CD14-positive monocyte (primary cell): Measurements from ENCODE around the gene ASPHD2. TPM values are rescaled to one million over a fixed set of nuclear protein-coding genes. Genes with fewer than 3 reads are reported as not detected.

ENCODE experiments used
- DNase-seq, 3 donors: peaks; one replicate each; pipeline ENCODE4 v3.0.0-alpha.2; 2011 to 2022
- H2AFZ ChIP-seq: 2 replicates; pipeline ENCODE4 v1.6.0; 2012; ENCODE audit warnings: mild to moderate bottlenecking, low read depth, low read length, inconsistent platforms; ENCODE audit not compliant: insufficient read depth, poor library complexity, severe bottlenecking
- H3K27ac ChIP-seq, 2 donors: 1 replicate in 1 of 2; 2 replicates in 1 of 2; pipeline ENCODE4 v1.5.1; 2012 to 2013; ENCODE audit warnings: low read length in 2 of 2, control low read depth in 1 of 2, inconsistent platforms in 1 of 2, low read depth in 1 of 2, mild to moderate bottlenecking in 1 of 2
- H3K27me3 ChIP-seq, 2 donors: one replicate each; pipeline versions ENCODE4 v1.6.0 to v1.6.1; 2011 to 2013; ENCODE audit warnings: low read length in 2 of 2; ENCODE audit not compliant: control insufficient read depth in 2 of 2, insufficient read depth in 2 of 2
- H3K36me3 ChIP-seq, 2 donors: replicated peaks in 1 of 2; 1 replicate in 1 of 2; 2 replicates in 1 of 2; pipeline versions ENCODE4 v1.5.1 to v1.6.1; 2012 to 2013; ENCODE audit warnings: low read length in 2 of 2, control low read depth in 1 of 2, inconsistent platforms in 1 of 2, mild to moderate bottlenecking in 1 of 2; ENCODE audit not compliant: insufficient read depth in 2 of 2, control insufficient read depth in 1 of 2
- H3K4me1 ChIP-seq, 2 donors: 1 replicate in 1 of 2; 2 replicates in 1 of 2; pipeline versions ENCODE4 v1.5.1 to v1.6.1; 2012 to 2013; ENCODE audit warnings: low read length in 2 of 2, control low read depth in 1 of 2, inconsistent platforms in 1 of 2, mild to moderate bottlenecking in 1 of 2, moderate library complexity in 1 of 2; ENCODE audit not compliant: insufficient read depth in 2 of 2, control insufficient read depth in 1 of 2
- H3K4me2 ChIP-seq: replicated peaks from 2 replicates; pipeline ENCODE3; 2012; ENCODE audit warnings: low read length, moderate library complexity, mild to moderate bottlenecking; ENCODE audit not compliant: poor library complexity, severe bottlenecking; ENCODE audit errors: extremely low read depth
- H3K4me3 ChIP-seq, 3 experiments: fragments of 200-600 bp in 1 of 3; sonication (generic) in 1 of 3; replicated peaks in 1 of 3; 1 replicate in 2 of 3; 2 replicates in 1 of 3; pipeline ENCODE4 v1.5.1; 2011 to 2013; ENCODE audit warnings: low read length in 3 of 3, mild to moderate bottlenecking in 3 of 3, control low read depth in 2 of 3, low read depth in 2 of 3, inconsistent platforms in 1 of 3, moderate library complexity in 1 of 3
- H3K79me2 ChIP-seq: 2 replicates; pipeline ENCODE4 v1.6.0; 2012; ENCODE audit warnings: mild to moderate bottlenecking, control low read depth, inconsistent platforms, low read length, moderate library complexity; ENCODE audit not compliant: insufficient read depth
- H3K9ac ChIP-seq: 2 replicates; pipeline ENCODE4 v1.6.0; 2017; ENCODE audit warnings: low read length, mild to moderate bottlenecking; ENCODE audit not compliant: insufficient read depth, poor library complexity, severe bottlenecking
- H3K9me3 ChIP-seq, 2 donors: replicated peaks in 1 of 2; 1 replicate in 1 of 2; 2 replicates in 1 of 2; pipeline versions ENCODE4 v1.5.1 to v1.6.1; 2012 to 2013; ENCODE audit warnings: low read length in 2 of 2, control low read depth in 1 of 2; ENCODE audit not compliant: control insufficient read depth in 1 of 2, insufficient read depth in 1 of 2
- H4K20me1 ChIP-seq: 2 replicates; pipeline ENCODE4 v1.6.0; 2012; ENCODE audit warnings: mild to moderate bottlenecking, low read length, control low read depth, moderate library complexity; ENCODE audit not compliant: insufficient read depth
- H3K27ac Mint-ChIP-seq, 7 donors: one replicate each; pipeline ENCODE4 v1.8.0; 2020; ENCODE audit warnings: mild to moderate bottlenecking in 7 of 7, mixed read lengths in 7 of 7, moderate library complexity in 6 of 7, inconsistent platforms in 2 of 7
- H3K27me3 Mint-ChIP-seq, 3 donors: one replicate each; pipeline ENCODE4 v1.8.0; 2021 to 2022; ENCODE audit warnings: low read depth in 3 of 3, mild to moderate bottlenecking in 3 of 3, mixed read lengths in 3 of 3, moderate library complexity in 3 of 3, inconsistent platforms in 1 of 3
- H3K36me3 Mint-ChIP-seq, 2 donors: one replicate each; pipeline ENCODE4 v1.8.0; 2020; ENCODE audit warnings: mixed read lengths in 2 of 2, inconsistent platforms in 1 of 2, mild to moderate bottlenecking in 1 of 2
- H3K4me1 Mint-ChIP-seq: one replicate; pipeline ENCODE4 v1.8.0; 2020; ENCODE audit warnings: mild to moderate bottlenecking, mixed read lengths
- H3K4me3 Mint-ChIP-seq, 2 donors: one replicate each; pipeline ENCODE4 v1.8.0; 2020; ENCODE audit warnings: mild to moderate bottlenecking in 2 of 2, mixed read lengths in 2 of 2, moderate library complexity in 1 of 2
- H3K9me3 Mint-ChIP-seq, 7 donors: one replicate each; pipeline ENCODE4 v1.8.0; 2020 to 2022; ENCODE audit warnings: mixed read lengths in 7 of 7, mild to moderate bottlenecking in 6 of 7, moderate library complexity in 6 of 7, inconsistent platforms in 2 of 7
- WGBS: methylation state at CpG from one replicate; pipeline ENCODE4 v1.1.5; 2013; ENCODE audit warnings: missing lambda C conversion rate; ENCODE audit not compliant: insufficient coverage; 5-methylcytosine and 5-hydroxymethylcytosine counted together
- intact Hi-C, 2 donors: fragments of 100-400 bp; cut with micrococcal nuclease; formaldehyde crosslinking; loops; one replicate each; pipeline versions ENCODE4 v1.15.0 to v1.15.1; 2023
- polyA plus RNA-seq, 3 donors: library from polyadenylated mRNA; depleted of rRNA in 1 of 3; unstranded in 2 of 3; stranded (reverse) in 1 of 3; fragments of 300-500 nt in 2 of 3; fragments of >200 nt in 1 of 3; fragmentation: Illumina TruSeq in 2 of 3; gene quantifications; 1 replicate in 2 of 3; 2 replicates in 1 of 3; pipeline ENCODE4 v1.2.3, GENCODE V29; 2012 to 2021
- TF ChIP-seq, protein P1 (sequence below): fragments of 200-600 bp; IDR thresholded peaks from one replicate; pipeline ENCODE4 v1.8.0; 2022; ENCODE audit warnings: antibody characterized with exemption, mild to moderate bottlenecking

ASPHD2 gene
- polyA plus RNA-seq, 3 donors = 2.6 to 6.2 (median 4.1) TPM

- Histone ChIP-seq H3K4me1 (no peaks in the 10 kb centered on the region), H2AFZ (no peak overlapping the region), H3K79me2 (no peaks in the 10 kb centered on the region), H4K20me1 (no peaks in the 10 kb centered on the region), H3K4me3 (no peak overlapping the region), H3K9ac (no peak overlapping the region), H3K9me3 (no peaks in the 10 kb centered on the region), H3K27me3 (no peaks in the 10 kb centered on the region), H3K27ac (no peak overlapping the region), H3K4me2 (no peak overlapping the region), H3K36me3 (peaks cover 30 to 65% of the 10 kb centered on the region in 2 donors)
- peaks cover 0 to 2% (median 2%) of the 10 kb centered on the region in 3 donors for H3K27me3 Mint-ChIP-seq
- peak overlapping the region in 2 of 7 donors; percentile 15 to 41 for H3K27ac Mint-ChIP-seq
- peaks cover 57 to 62% of the 10 kb centered on the region in 2 donors for H3K36me3 Mint-ChIP-seq
- 81% methylated on average over 2 of the region's 6 CpGs for WGBS
- peak overlapping the region in 1 of 2 donors; percentile 7 for H3K4me3 Mint-ChIP-seq
- H3K9me3 Mint-ChIP-seq = peaks cover 0 to 2% (median 0%) of the 10 kb centered on the region in 7 donors
- TF ChIP-seq, protein P1, sequence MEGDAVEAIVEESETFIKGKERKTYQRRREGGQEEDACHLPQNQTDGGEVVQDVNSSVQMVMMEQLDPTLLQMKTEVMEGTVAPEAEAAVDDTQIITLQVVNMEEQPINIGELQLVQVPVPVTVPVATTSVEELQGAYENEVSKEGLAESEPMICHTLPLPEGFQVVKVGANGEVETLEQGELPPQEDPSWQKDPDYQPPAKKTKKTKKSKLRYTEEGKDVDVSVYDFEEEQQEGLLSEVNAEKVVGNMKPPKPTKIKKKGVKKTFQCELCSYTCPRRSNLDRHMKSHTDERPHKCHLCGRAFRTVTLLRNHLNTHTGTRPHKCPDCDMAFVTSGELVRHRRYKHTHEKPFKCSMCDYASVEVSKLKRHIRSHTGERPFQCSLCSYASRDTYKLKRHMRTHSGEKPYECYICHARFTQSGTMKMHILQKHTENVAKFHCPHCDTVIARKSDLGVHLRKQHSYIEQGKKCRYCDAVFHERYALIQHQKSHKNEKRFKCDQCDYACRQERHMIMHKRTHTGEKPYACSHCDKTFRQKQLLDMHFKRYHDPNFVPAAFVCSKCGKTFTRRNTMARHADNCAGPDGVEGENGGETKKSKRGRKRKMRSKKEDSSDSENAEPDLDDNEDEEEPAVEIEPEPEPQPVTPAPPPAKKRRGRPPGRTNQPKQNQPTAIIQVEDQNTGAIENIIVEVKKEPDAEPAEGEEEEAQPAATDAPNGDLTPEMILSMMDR = no peak
- intact Hi-C loops = no loop called here
- peaks cover 3% of the 10 kb centered on the region for H3K4me1 Mint-ChIP-seq
- DNase-seq = no peak
Measured at GRCh38 chr22:26448941-26449340, 19.9 kb downstream of the ASPHD2 start.

GRCh38 chr22:26450453-26451185 lies 21.6 kb downstream of the ASPHD2 start:
- Histone ChIP-seq H3K27ac (no peak overlapping the region), H3K79me2 (no peaks in the 10 kb centered on the region), H3K27me3 (no peaks in the 10 kb centered on the region), H3K4me1 (no peaks in the 10 kb centered on the region), H3K9me3 (no peaks in the 10 kb centered on the region), H3K4me3 (no peak overlapping the region), H3K36me3 (peaks cover 33 to 55% of the 10 kb centered on the region in 2 donors), H2AFZ (no peak overlapping the region), H4K20me1 (no peaks in the 10 kb centered on the region), H3K9ac (no peak overlapping the region), H3K4me2 (no peak overlapping the region)
- H3K9me3 Mint-ChIP-seq = peaks cover 0 to 2% (median 0%) of the 10 kb centered on the region in 7 donors
- TF ChIP-seq, protein P1 = no peak
- peaks cover 3% of the 10 kb centered on the region for H3K4me1 Mint-ChIP-seq
- peaks cover 51 to 53% of the 10 kb centered on the region in 2 donors for H3K36me3 Mint-ChIP-seq
- DNase-seq = no peak
- intact Hi-C loops = no loop called here
- H3K27me3 Mint-ChIP-seq = peaks cover 0 to 2% (median 2%) of the 10 kb centered on the region in 3 donors
- 75% methylated on average over 7 of the region's 9 CpGs for WGBS
- no peak overlapping the region for H3K4me3 Mint-ChIP-seq
- H3K27ac Mint-ChIP-seq = peak overlapping the region in 1 of 7 donors; percentile 74
